T-cell (primary cell): Measurements from ENCODE around the gene NTRK1. TPM values are rescaled to one million over a fixed set of nuclear protein-coding genes. Genes with fewer than 3 reads are reported as not detected.

Source experiments
- ATAC-seq, 4 experiments: fragments of 200-7000 bp in 3 of 4; fragments of 150-1000 bp in 1 of 4; cut with Tn5 transposase; replicated peaks in 1 of 4; 1 replicate in 3 of 4; 2 replicates in 1 of 4; pipeline ENCODE4 v1.10.0; 2021; ENCODE audit warnings: moderate library complexity in 3 of 4, mild to moderate bottlenecking in 2 of 4, moderate number of reproducible peaks in 1 of 4
- CTCF ChIA-PET, 2 donors: fragments of 300-600 bp; sonication (Branson Sonifier 250); formaldehyde crosslinking; loops; one replicate each; lab custom pipeline; 2022; ENCODE audit warnings: antibody characterized with exemption in 2 of 2; lab: Charles Lee
- POLR2A ChIA-PET, 2 donors: fragments of 300-600 bp; sonication (Branson Sonifier 250); formaldehyde crosslinking; loops; one replicate each; lab custom pipeline; 2022; ENCODE audit warnings: antibody characterized with exemption in 2 of 2; lab: Charles Lee
- DNase-seq, 35 experiments: peaks; one replicate each; pipeline versions ENCODE4 v3.0.0 to v3.0.0-alpha.2; 2013 to 2023
- H3K27ac ChIP-seq: one replicate; pipeline ENCODE4 v1.5.1; 2013; ENCODE audit warnings: low read length
- H3K27me3 ChIP-seq, 2 experiments: replicated peaks in 1 of 2; 1 replicate in 1 of 2; 2 replicates in 1 of 2; pipeline versions ENCODE4 v1.6.1 to v1.7.0; 2013; ENCODE audit warnings: low read length in 1 of 2, mixed read lengths in 1 of 2; ENCODE audit not compliant: control insufficient read depth in 2 of 2, insufficient read depth in 2 of 2; ENCODE audit errors: extremely low read depth in 1 of 2
- H3K36me3 ChIP-seq, 2 donors: 1 replicate in 1 of 2; 2 replicates in 1 of 2; pipeline versions ENCODE4 v1.6.1 to v1.7.0; 2013; ENCODE audit warnings: low read length in 1 of 2; ENCODE audit not compliant: control insufficient read depth in 2 of 2, insufficient read depth in 1 of 2; ENCODE audit errors: extremely low read depth in 1 of 2
- H3K4me1 ChIP-seq, 2 experiments: 1 replicate in 1 of 2; 2 replicates in 1 of 2; pipeline versions ENCODE4 v1.6.1 to v1.7.0; 2013; ENCODE audit warnings: low read length in 2 of 2, mixed read lengths in 1 of 2; ENCODE audit not compliant: insufficient read depth in 2 of 2, control insufficient read depth in 1 of 2; ENCODE audit errors: extremely low read depth in 1 of 2
- H3K4me3 ChIP-seq, 2 donors: 1 replicate in 1 of 2; 2 replicates in 1 of 2; pipeline versions ENCODE4 v1.5.1 to v1.7.0; 2013; ENCODE audit warnings: mild to moderate bottlenecking in 2 of 2, low read length in 1 of 2, moderate library complexity in 1 of 2; ENCODE audit not compliant: control insufficient read depth in 1 of 2; ENCODE audit errors: extremely low read depth in 1 of 2
- H3K9me3 ChIP-seq: 2 replicates; pipeline ENCODE4 v1.7.0; 2013
- H3K27ac Mint-ChIP-seq, 2 donors: one replicate each; pipeline ENCODE4 v1.8.0; 2020 to 2021; ENCODE audit warnings: mild to moderate bottlenecking in 2 of 2, mixed read lengths in 2 of 2
- H3K27me3 Mint-ChIP-seq, 2 donors: one replicate each; pipeline ENCODE4 v1.8.0; 2021 to 2022; ENCODE audit warnings: mixed read lengths in 2 of 2
- H3K36me3 Mint-ChIP-seq: one replicate; pipeline ENCODE4 v1.8.0; 2021; ENCODE audit warnings: mixed read lengths
- H3K4me1 Mint-ChIP-seq, 3 donors: one replicate each; pipeline ENCODE4 v1.8.0; 2020 to 2022; ENCODE audit warnings: mixed read lengths in 3 of 3, mild to moderate bottlenecking in 1 of 3
- H3K4me3 Mint-ChIP-seq, 3 donors: one replicate each; pipeline ENCODE4 v1.8.0; 2020 to 2022; ENCODE audit warnings: mild to moderate bottlenecking in 3 of 3, mixed read lengths in 3 of 3, moderate library complexity in 3 of 3
- H3K9me3 Mint-ChIP-seq, 3 donors: one replicate each; pipeline ENCODE4 v1.8.0; 2020 to 2022; ENCODE audit warnings: mixed read lengths in 3 of 3
- WGBS: methylation state at CpG from one replicate; pipeline ENCODE4 v1.1.5; 2013; ENCODE audit warnings: missing lambda C conversion rate; ENCODE audit not compliant: insufficient coverage; 5-methylcytosine and 5-hydroxymethylcytosine counted together
- total RNA-seq, 35 experiments: library from RNA in 6 of 35; stranded (reverse) in 6 of 35; fragments of 120-200 nt in 1 of 35; gene quantifications; one replicate each; pipeline versions ENCODE4 v1.2.1 to v1.2.4 and lab custom pipeline; 2013 to 2026

NTRK1 gene
- total RNA-seq, 5 donors from 2014 or later (not counting 1 experiment from before 2014, with no cell fraction given) = 0.36 to 1.2 (median 0.60) TPM

DNA sequence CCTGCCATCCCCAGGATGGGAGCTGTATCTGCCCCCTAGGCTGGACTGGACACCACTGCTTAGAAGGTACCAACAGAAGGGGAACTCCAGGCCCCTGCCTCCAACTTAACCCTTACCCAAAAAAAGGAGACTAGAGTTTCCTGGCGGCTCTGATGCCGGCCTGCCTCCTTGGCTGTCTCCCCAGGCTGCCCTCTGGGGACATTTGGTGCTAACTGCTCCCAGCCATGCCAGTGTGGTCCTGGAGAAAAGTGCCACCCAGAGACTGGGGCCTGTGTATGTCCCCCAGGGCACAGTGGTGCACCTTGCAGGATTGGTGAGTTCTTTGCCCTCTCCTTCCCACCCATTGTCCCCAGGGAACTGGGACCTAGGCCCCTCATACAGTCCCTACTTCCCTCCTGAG, 51.6 kb downstream of the NTRK1 start:
- Histone ChIP-seq H3K36me3 (no peaks in the 10 kb centered on the region), H3K4me1 (peaks cover 0 to 6% of the 10 kb centered on the region in 2 experiments), H3K27me3 (peaks cover 0 to 64% of the 10 kb centered on the region in 2 experiments), H3K4me3 (no peak overlapping the region), H3K27ac (no peak overlapping the region), H3K9me3 (no peaks in the 10 kb centered on the region)
- DNase-seq = no peak
- Mint-ChIP-seq H3K36me3 (no peaks in the 10 kb centered on the region), H3K4me1 (no peaks in the 10 kb centered on the region), H3K27ac (no peak overlapping the region), H3K9me3 (no peaks in the 10 kb centered on the region), H3K27me3 (peaks cover 26 to 38% of the 10 kb centered on the region in 2 donors), H3K4me3 (no peak overlapping the region)
- ATAC-seq = no peak
- ChIA-PET CTCF (no interaction called here), POLR2A (no interaction called here)
- 68% methylated on average over 2 of the region's 2 CpGs for WGBS

DNA sequence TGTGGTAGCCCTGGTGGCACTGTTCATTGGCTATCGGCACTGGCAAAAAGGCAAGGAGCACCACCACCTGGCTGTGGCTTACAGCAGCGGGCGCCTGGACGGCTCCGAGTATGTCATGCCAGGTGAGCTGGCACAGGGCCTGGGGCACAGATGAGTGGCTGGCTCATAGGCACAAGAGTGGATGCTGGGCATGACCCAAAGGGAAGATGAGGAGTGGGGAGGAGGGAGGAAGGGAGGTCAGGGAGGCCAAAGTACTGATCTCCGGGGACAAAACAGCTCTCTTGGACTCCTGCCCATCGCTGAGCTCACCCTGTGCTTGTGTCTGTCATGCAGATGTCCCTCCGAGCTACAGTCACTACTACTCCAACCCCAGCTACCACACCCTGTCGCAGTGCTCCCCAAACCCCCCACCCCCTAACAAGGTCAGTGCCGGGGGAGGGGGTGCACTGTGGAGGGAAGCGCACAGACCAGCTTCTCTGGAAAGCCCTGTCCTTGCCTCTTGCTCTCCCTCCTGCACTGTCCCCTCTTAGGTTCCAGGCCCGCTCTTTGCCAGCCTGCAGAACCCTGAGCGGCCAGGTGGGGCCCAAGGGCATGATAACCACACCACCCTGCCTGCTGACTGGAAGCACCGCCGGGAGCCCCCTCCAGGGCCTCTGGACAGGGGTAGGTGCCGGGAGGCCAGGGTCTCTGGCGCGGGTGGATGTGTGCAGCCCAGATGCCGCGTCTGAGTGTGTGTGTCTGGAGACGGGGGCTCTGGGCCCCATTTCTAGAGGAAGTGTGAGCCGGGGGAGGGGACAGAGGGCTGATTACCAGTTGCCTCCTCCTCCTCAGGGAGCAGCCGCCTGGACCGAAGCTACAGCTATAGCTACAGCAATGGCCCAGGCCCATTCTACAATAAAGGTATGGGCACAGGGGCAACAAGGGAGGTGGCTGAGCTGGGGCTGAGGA, 52.5 kb downstream of the NTRK1 start:
- no peak overlapping the region for H3K4me3 Mint-ChIP-seq
- no peaks in the 10 kb centered on the region for H3K36me3 Mint-ChIP-seq
- no peaks in the 10 kb centered on the region for H3K36me3 ChIP-seq
- H3K27me3 Mint-ChIP-seq = peaks cover 29 to 43% of the 10 kb centered on the region in 2 donors
- H3K9me3 ChIP-seq = no peaks in the 10 kb centered on the region
- peaks cover 0 to 63% of the 10 kb centered on the region in 2 experiments for H3K27me3 ChIP-seq
- no peak overlapping the region for H3K4me3 ChIP-seq
- no peaks in the 10 kb centered on the region for H3K9me3 Mint-ChIP-seq
- WGBS = 62% methylated on average over 14 of the region's 24 CpGs
- H3K4me1 Mint-ChIP-seq = no peaks in the 10 kb centered on the region
- ChIA-PET POLR2A (no interaction called here), CTCF (no interaction called here)
- DNase-seq = no peak
- ATAC-seq = no peak
- H3K27ac ChIP-seq = no peak overlapping the region
- H3K4me1 ChIP-seq = peaks cover 0 to 6% of the 10 kb centered on the region in 2 experiments
- H3K27ac Mint-ChIP-seq = peak overlapping the region in 1 of 2 donors; percentile 15

DNA sequence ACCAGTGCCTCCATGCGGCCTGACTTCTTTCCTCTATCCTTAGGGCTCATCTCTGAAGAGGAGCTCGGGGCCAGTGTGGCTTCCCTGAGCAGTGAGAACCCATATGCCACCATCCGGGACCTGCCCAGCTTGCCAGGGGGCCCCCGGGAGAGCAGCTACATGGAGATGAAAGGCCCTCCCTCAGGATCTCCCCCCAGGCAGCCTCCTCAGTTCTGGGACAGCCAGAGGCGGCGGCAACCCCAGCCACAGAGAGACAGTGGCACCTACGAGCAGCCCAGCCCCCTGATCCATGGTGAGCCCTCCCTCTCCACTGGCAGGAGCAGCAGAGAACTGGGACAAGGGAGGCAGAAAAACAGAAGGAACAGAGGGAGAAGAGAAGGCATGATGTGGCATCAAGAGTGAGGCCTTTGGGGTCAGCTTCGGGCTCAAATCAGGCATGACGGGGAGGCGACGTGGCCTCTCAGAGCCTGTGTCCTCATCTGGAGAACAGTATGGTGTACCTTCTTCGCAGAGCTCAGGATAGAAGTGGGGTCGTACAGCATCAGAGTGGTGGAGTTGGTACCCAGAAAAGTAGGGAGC, 53.2 kb downstream of the NTRK1 start:
- ChIA-PET POLR2A (no interaction called here), CTCF (no interaction called here)
- no peak overlapping the region for H3K27ac Mint-ChIP-seq

DNA sequence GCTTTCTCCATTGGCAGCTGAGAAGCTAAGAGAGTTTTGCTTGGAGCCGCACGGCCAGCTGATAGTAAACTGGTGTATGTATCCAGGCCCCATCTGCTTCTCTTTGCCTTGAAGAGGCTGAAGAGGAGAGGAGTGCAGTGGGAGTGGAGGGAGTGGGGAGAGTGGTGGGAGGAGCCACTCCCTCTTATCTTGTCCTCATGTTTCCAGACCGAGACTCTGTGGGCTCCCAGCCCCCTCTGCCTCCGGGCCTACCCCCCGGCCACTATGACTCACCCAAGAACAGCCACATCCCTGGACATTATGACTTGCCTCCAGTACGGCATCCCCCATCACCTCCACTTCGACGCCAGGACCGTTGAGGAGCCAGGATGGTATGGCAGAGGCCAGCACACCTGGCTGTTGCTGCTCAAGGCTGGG, 53.8 kb downstream of the NTRK1 start:
- Mint-ChIP-seq H3K27me3 (peaks cover 40 to 55% of the 10 kb centered on the region in 2 donors), H3K27ac (no peak overlapping the region), H3K36me3 (no peaks in the 10 kb centered on the region), H3K9me3 (no peaks in the 10 kb centered on the region), H3K4me3 (no peak overlapping the region), H3K4me1 (no peaks in the 10 kb centered on the region)
- Histone ChIP-seq H3K36me3 (no peaks in the 10 kb centered on the region), H3K27me3 (peaks cover 0 to 66% of the 10 kb centered on the region in 2 experiments), H3K27ac (no peak overlapping the region), H3K4me1 (peaks cover 0 to 6% of the 10 kb centered on the region in 2 experiments), H3K4me3 (no peak overlapping the region), H3K9me3 (no peaks in the 10 kb centered on the region)
- no peak for DNase-seq
- no peak for ATAC-seq
- CTCF ChIA-PET = no interaction called here
- POLR2A ChIA-PET = no interaction called here
- 67% methylated on average over 7 of the region's 9 CpGs for WGBS

More for the DNA sequence above, 53.2 kb downstream of the NTRK1 start:
- H3K9me3 ChIP-seq = no peaks in the 10 kb centered on the region
- ATAC-seq (no peak), DNase-seq (no peak)
- H3K4me3 ChIP-seq = no peak overlapping the region
- H3K9me3 Mint-ChIP-seq = no peaks in the 10 kb centered on the region
- H3K36me3 ChIP-seq = no peaks in the 10 kb centered on the region
- H3K4me1 Mint-ChIP-seq = no peaks in the 10 kb centered on the region
- peaks cover 35 to 49% of the 10 kb centered on the region in 2 donors for H3K27me3 Mint-ChIP-seq
- H3K27me3 ChIP-seq = peaks cover 0 to 62% of the 10 kb centered on the region in 2 experiments
- H3K36me3 Mint-ChIP-seq = no peaks in the 10 kb centered on the region
- peaks cover 0 to 6% of the 10 kb centered on the region in 2 experiments for H3K4me1 ChIP-seq
- no peak overlapping the region for H3K4me3 Mint-ChIP-seq
- no peak overlapping the region for H3K27ac ChIP-seq
- 82% methylated on average over 10 of the region's 13 CpGs for WGBS

DNA sequence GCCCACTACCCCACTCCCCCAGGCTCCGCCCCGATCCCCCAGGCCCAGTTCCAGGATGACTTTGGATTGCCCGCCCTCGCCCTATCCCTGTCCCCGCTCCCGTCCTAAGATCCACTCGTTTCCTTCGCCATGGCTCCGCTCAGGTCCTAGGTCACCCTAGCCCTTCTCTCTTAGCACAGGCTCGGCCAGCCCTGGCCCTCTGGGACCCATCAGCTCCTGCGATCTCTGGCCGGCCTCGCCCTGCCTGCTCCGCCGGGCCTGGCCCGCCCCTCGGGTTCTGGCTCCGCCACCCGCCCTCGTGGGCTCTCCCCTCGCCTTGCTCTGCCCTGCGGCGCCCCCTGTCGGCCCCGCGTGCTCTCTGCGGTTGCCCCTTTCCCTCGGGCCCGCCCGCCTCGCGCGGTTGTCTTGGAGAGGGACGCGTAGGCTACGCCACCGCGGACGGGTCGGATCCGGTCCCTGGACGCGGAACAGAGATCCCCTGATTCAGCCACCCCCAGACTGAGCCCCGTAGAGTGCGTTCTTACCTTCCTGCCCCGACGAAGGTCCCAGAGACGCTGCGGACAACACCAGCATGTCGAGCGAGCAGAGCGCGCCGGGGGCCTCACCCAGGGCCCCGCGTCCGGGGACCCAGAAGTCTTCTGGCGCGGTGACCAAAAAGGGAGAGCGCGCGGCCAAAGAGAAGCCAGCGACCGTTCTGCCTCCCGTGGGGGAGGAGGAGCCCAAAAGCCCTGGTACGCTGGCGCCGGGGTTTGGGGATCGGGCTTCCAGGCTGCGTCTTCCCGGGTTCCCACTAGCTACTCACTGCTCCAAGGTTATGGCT, 59.8 kb downstream of the NTRK1 start, which contains the start of gene LRRC71:
TSS of gene LRRC71 (plus strand) at position 400 of the 820 bp plus-strand sequence. CDS start at position 572, 172 bp downstream.
- WGBS = 17% methylated on average over 69 of the region's 71 CpGs
- Histone ChIP-seq H3K27ac (no peak within 1 kb of the TSS), H3K4me1 (peaks cover 0 to 21% of the 10 kb centered on the region in 2 experiments), H3K9me3 (no peaks in the 10 kb centered on the region), H3K27me3 (peaks cover 16 to 75% of the 10 kb centered on the region in 2 experiments), H3K36me3 (no peaks in the 10 kb centered on the region), H3K4me3 (no peak within 1 kb of the TSS)
- Mint-ChIP-seq H3K36me3 (no peaks in the 10 kb centered on the region), H3K9me3 (no peaks in the 10 kb centered on the region), H3K27me3 (peaks cover 64 to 84% of the 10 kb centered on the region in 2 donors), H3K27ac (peak within 1 kb of the TSS in 1 of 2 donors; percentile 2), H3K4me1 (peaks cover 11 to 16% (median 15%) of the 10 kb centered on the region in 3 donors), H3K4me3 (peak within 1 kb of the TSS in 1 of 3 donors; percentile 26)
- ATAC-seq (peak; percentile 65 to 91 (median 74)), DNase-seq (peak in 33 of 35 experiments; percentile 10 to 71 (median 43))
- ChIA-PET POLR2A (no interaction called here), CTCF (interaction anchor here in 1 of 2 donors (0.6 kb wide), 1 partner anchor 82 kb away, joined by 3 read pairs; no protein-coding TSS in a partner anchor)
